Measurements from ENCODE around the gene PARP16.

Gene PARP16

DNA sequence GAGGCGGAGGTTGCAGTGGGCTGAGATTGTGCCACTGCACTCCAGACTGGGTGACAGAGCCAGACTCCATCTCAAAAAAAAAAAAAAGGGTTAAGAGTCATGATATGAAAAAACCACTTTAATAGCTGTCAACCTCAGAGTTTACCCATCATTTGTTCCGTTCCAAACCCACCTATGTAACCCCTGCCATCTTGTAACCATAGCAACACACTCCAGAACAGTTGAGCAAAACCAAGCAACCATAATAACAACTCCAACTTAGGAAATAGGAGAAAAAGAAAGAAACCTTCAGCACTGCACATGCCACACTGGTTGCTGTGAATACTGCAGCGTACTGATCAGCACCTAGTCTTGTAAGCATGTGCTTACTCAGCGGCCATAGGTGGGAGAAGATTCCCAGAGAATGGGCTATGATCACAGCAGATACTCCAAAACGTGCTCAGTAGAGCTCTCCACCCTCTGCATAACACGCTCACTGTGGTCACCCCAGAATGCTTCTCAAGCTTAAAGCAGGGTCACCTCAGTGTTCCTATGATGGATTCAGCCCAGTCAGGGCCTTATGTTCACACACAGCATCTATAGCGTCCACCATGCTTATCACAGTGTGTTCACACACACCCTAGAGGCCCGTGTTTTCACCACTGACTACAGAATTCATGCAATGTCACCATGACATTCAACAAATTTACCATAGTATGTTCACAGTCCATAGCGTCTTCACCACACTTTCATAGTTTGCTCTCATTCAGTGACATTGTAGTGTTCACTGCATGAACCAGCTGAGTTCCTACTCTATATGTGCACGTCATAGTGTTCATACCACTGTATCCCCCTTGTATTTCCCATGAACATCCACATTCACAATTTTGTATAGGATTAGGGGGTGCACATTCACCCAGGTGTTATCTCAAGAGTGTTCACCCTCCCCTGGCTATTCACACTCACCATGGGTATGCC is 68.9 kb downstream of the PARP16 start:
- H3K27ac ChIP-seq (ENCODE audit: low read length), result no peak overlapping the region
- no peak overlapping the region for H2AFZ ChIP-seq (ENCODE audit: low read depth, low read length)
- H3K4me2 ChIP-seq (ENCODE audit: low read length), result no peak overlapping the region
- TF ChIP-seq, protein P1, sequence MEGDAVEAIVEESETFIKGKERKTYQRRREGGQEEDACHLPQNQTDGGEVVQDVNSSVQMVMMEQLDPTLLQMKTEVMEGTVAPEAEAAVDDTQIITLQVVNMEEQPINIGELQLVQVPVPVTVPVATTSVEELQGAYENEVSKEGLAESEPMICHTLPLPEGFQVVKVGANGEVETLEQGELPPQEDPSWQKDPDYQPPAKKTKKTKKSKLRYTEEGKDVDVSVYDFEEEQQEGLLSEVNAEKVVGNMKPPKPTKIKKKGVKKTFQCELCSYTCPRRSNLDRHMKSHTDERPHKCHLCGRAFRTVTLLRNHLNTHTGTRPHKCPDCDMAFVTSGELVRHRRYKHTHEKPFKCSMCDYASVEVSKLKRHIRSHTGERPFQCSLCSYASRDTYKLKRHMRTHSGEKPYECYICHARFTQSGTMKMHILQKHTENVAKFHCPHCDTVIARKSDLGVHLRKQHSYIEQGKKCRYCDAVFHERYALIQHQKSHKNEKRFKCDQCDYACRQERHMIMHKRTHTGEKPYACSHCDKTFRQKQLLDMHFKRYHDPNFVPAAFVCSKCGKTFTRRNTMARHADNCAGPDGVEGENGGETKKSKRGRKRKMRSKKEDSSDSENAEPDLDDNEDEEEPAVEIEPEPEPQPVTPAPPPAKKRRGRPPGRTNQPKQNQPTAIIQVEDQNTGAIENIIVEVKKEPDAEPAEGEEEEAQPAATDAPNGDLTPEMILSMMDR (IDR thresholded peaks at IDR 0.05; ENCODE audit: low read depth, low read length), result no peak
- TF ChIP-seq EZH2phosphoT487 (IDR thresholded peaks at IDR 0.05; ENCODE audit: low read depth), result no peak
- no peaks in the 10 kb centered on the region for H3K79me2 ChIP-seq (ENCODE audit: low read length)
- H3K4me1 ChIP-seq (ENCODE audit: low read length), result no peaks in the 10 kb centered on the region
- no peak overlapping the region for H3K9ac ChIP-seq (ENCODE audit: low read length)
- H3K27me3 ChIP-seq (ENCODE audit: low read depth, low read length), result no peaks in the 10 kb centered on the region
- H3K36me3 ChIP-seq (replicated peaks; ENCODE audit: low read depth, low read length), result no peaks in the 10 kb centered on the region
- H3K9me3 ChIP-seq (ENCODE audit: insufficient read depth, low read length), result no peaks in the 10 kb centered on the region
- H4K20me1 ChIP-seq (ENCODE audit: insufficient read depth, low read length), result no peaks in the 10 kb centered on the region
- no peak overlapping the region for H3K4me3 ChIP-seq (ENCODE audit: low read length)

DNA sequence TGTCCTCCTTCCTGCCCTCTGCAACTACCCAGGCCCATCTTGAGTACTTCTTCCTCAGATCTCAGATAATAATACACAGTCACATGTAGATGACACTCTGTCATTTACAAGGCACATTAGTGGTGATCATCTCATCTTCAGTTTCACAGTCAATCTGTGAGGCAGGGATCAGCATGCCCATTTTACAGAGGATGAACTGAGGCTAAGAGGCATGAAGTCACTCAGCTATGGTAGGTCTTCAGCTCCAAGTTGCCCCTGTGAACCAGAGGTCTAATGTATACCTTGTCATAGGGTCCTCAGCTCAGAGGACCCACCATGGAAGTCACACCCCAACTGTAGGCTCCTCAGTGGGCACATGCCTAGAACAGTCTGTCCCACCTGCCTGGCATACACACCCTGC is 71.2 kb downstream of the PARP16 start:
- H3K36me3 ChIP-seq (replicated peaks; ENCODE audit: low read depth, low read length), result no peaks in the 10 kb centered on the region
- no peak overlapping the region for H3K27ac ChIP-seq (ENCODE audit: low read length)
- H3K9ac ChIP-seq (ENCODE audit: low read length), result no peak overlapping the region
- no peaks in the 10 kb centered on the region for H3K4me1 ChIP-seq (ENCODE audit: low read length)
- H3K9me3 ChIP-seq (ENCODE audit: insufficient read depth, low read length), result no peaks in the 10 kb centered on the region
- H4K20me1 ChIP-seq (ENCODE audit: insufficient read depth, low read length), result no peaks in the 10 kb centered on the region
- no peak overlapping the region for H2AFZ ChIP-seq (ENCODE audit: low read depth, low read length)
- H3K27me3 ChIP-seq (ENCODE audit: low read depth, low read length), result no peaks in the 10 kb centered on the region
- H3K4me2 ChIP-seq (ENCODE audit: low read length), result no peak overlapping the region
- no peak overlapping the region for H3K4me3 ChIP-seq (ENCODE audit: low read length)
- H3K79me2 ChIP-seq (ENCODE audit: low read length), result no peaks in the 10 kb centered on the region
- TF ChIP-seq, protein P1 (IDR thresholded peaks at IDR 0.05; ENCODE audit: low read depth, low read length), result no peak
- no peak for TF ChIP-seq EZH2phosphoT487 (IDR thresholded peaks at IDR 0.05; ENCODE audit: low read depth)

DNA sequence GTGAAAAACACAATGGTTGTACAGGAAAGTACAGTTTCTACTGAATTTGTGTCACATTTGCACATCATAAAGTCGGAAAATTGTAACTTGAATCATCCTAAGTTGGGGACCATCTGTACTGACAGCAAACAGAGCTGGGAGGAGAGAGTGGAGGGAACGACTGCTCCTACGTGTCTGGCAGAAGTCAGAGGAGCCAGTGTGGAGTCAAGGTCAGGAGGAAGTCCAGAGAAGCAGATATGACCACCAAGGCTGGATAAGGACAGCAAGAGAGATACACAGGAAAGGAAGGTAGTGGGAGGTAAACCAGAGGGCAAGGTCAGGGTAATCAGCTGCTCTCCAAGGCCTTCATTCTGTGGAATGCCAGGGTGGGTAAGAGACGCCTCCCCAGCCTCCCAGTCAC is 72.7 kb downstream of the PARP16 start:
- Histone ChIP-seq H3K4me3 (ENCODE audit: low read length) (no peak overlapping the region), H3K4me2 (ENCODE audit: low read length) (no peak overlapping the region), H3K9ac (ENCODE audit: low read length) (no peak overlapping the region), H3K27me3 (ENCODE audit: low read depth, low read length) (no peaks in the 10 kb centered on the region), H4K20me1 (ENCODE audit: insufficient read depth, low read length) (no peaks in the 10 kb centered on the region), H2AFZ (ENCODE audit: low read depth, low read length) (no peak overlapping the region), H3K4me1 (ENCODE audit: low read length) (no peaks in the 10 kb centered on the region), H3K79me2 (ENCODE audit: low read length) (no peaks in the 10 kb centered on the region), H3K9me3 (ENCODE audit: insufficient read depth, low read length) (no peaks in the 10 kb centered on the region), H3K36me3 (replicated peaks; ENCODE audit: low read depth, low read length) (no peaks in the 10 kb centered on the region), H3K27ac (ENCODE audit: low read length) (no peak overlapping the region)
- TF ChIP-seq, protein P1 (IDR thresholded peaks at IDR 0.05; ENCODE audit: low read depth, low read length), result no peak
- TF ChIP-seq EZH2phosphoT487 (IDR thresholded peaks at IDR 0.05; ENCODE audit: low read depth), result no peak

DNA sequence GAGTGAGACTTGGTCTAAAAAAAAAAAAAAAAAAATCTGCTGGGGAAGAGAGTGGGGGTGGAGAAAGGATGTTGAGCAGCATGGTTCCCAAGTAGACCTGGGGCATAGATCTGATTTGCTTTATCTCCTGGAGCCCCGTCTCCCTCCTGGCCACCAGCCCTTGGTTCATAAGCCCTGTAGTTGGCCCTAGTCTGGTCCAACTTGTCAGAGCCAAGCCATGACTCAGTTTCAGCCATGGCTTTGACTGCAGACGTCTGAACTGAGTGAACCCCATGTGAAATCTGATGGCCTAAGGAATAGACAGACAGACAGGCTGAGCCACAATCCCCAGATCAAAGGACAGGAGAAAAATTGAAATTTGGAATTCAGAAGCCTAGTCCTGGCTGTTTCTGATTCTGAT is 73.4 kb downstream of the PARP16 start:
- H3K36me3 ChIP-seq (replicated peaks; ENCODE audit: low read depth, low read length), result no peaks in the 10 kb centered on the region
- H3K79me2 ChIP-seq (ENCODE audit: low read length), result no peaks in the 10 kb centered on the region
- TF ChIP-seq EZH2phosphoT487 (IDR thresholded peaks at IDR 0.05; ENCODE audit: low read depth), result no peak
- TF ChIP-seq, protein P1 (IDR thresholded peaks at IDR 0.05; ENCODE audit: low read depth, low read length), result no peak
- H3K4me1 ChIP-seq (ENCODE audit: low read length), result no peaks in the 10 kb centered on the region
- H3K4me2 ChIP-seq (ENCODE audit: low read length), result no peak overlapping the region
- H3K4me3 ChIP-seq (ENCODE audit: low read length), result no peak overlapping the region
- H3K27me3 ChIP-seq (ENCODE audit: low read depth, low read length), result no peaks in the 10 kb centered on the region
- H3K9ac ChIP-seq (ENCODE audit: low read length), result no peak overlapping the region
- no peak overlapping the region for H2AFZ ChIP-seq (ENCODE audit: low read depth, low read length)
- H4K20me1 ChIP-seq (ENCODE audit: insufficient read depth, low read length), result no peaks in the 10 kb centered on the region
- no peak overlapping the region for H3K27ac ChIP-seq (ENCODE audit: low read length)
- no peaks in the 10 kb centered on the region for H3K9me3 ChIP-seq (ENCODE audit: insufficient read depth, low read length)
